ENCODE data around the gene VPS26B.
"Not testable (repeated sequence)": the region's sequence is repeated elsewhere in the genome, so short reads cannot be mapped to it uniquely, and the experiment has no call there.

Gene VPS26B

DNA sequence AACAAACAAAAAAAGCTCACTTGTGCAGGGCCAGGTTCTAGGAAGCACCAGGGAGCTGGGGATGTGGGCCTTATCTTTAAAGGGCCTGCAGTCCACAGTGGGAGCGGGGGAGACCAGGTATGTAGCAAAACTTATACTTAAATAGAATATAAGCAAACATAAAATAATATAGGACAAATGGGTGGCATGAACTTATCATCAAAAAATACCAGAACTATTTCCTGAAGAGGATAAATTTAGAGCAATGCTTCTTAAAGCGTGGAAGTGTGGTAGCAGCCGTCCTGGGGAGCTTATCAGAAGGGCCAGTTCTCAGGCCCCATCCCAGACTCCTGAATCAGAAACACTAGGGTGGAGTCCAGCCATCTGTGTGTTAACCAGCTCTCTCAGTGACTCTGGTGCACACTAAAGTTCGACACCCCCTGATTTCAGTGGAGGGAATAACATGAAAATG lies 9.3 kb downstream of the VPS26B start:
- DNase-seq: no peak

DNA sequence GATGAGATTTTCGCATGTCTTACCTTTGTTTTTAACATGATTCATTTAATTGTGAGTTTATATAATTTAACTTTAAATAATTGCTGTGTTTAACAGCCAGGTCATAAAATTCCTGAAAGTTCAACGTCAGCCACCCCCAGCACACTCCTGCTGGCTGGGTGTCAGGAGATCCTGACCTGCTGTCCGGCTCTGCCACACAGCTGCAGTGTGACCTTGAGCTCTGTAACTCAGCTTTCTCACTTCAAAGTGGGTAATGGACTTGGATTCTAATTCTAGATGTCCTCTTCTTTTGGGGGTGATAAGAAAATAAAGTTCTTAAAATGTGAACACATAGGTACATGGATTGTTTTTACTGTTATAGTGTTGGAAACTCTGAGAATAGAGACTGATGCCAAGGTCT lies 10.9 kb downstream of the VPS26B start:
- no peak for DNase-seq

DNA sequence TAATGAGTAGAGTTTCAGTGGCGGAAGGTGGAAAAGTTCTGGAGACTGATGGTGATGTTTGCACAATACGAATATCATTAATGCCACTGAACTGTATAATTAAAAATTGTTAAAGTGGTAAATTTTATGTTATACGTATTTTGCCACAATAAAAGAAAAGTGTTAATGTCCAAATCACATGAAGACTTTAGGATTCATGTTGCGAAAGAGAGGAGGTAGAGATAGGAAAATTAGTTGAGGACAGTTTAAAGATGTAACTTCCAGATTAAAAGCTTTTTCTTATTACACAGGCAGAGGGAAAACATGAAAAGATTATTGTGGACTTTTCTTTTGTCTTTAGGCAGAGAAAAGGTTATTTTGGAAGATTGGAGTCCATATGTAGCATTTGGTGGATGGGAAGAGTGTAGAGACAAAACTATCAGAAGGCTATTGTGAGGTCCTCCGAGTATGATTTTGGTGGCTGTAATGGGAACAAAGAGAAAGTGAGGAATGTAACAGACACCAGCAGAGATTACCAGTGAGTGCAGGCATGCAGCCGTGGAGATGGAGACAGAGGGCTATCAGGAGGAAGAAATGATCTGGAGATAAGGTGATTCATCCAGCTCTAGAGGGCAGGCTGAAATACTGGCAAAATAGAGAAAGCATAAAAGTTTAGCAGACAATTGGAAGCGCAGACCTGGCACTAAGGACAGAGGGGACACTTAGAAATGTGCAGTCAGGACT lies 12.5 kb downstream of the VPS26B start:
- DNase-seq: no peak

DNA sequence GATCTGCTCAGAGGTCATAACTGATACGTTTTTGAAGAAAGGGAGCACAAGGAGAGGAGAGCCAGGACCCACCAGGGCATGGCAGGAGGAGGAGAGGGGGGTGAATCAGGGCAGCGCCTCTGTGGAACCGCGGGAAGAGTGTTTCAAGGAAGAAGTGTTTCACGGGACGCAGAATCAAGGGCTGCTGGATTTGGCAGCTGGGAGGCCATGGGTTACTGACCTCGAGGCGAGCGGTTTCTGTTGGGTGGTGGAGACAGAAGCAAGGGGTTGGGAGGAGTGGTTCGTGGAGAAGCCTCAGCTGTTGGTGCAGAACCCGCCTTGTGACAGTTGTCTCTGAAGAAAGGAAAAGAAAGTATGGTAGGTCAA lies 13.1 kb downstream of the VPS26B start:
- no peak for DNase-seq

DNA sequence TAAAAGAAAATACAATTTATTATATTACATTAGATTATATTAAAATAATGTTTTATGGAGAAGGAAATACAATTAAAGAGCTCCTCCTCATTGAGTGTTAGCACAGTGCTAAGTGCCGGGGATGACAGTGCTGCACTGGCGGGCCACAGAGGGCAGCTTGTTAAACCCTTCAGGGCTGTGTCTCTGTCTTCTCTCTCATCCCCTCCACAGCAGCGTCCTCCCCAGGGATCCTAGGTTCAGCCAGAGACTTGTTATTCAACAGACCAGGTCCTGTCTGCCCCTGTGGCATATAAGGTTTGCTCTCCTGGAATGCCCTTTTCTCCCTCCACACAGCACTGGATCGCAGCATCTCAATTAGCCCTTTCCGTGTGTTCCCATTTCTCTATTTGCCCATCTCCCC lies 14.5 kb downstream of the VPS26B start:
- no peak for DNase-seq

- no peak for DNase-seq
These were observed 16.1 kb downstream of the VPS26B start for GRCh38 chr11:134240592-134240991.

DNA sequence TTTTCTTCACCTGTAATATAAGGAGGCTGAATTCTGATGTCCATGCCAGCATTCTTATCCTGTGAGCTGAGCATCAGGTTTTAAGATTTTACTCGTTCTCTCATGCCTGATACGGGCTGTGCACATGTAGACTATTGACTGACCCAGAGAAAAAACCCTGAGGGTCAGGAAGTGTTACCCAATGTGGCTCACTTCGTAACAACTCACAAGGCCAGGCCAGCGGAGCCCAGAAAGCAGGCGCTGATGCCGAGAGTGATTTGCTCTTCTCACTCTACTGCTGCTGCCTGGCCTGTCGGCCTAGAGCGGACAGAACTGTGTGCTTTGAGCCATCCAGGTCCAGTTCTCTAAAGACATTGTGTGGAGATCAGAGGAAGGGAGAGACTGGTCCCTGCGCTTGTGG lies 17.9 kb downstream of the VPS26B start:
- no peak for DNase-seq

GRCh38 chr11:134243913-134244312 lies 19.4 kb downstream of the VPS26B start:
- no peak for DNase-seq

GRCh38 chr11:134244593-134244992 lies 20.1 kb downstream of the VPS26B start:
- no peak for DNase-seq

DNA sequence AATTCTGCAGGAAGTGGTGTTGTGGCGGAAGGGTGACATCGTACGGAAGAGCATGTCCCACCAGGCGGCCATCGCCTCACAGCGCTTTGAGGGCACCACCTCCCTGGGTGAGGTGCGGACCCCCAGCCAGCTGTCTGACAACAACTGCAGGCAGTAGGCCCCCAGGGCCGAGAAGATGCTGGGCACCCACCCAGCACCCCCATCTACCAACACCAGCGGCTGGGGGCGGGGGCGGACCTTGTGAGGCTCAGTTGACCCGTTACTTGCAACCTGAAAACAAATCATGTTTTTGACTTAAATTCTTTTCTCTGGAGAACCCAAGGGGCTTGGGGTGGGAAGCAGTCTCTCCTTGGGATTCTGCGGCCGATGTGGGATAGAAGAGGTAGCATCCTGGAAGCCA lies 21.0 kb downstream of the VPS26B start:
- DNase-seq: no peak

- DNase-seq: no peak
These were observed 21.6 kb downstream of the VPS26B start for GRCh38 chr11:134246100-134246499.

GRCh38 chr11:134246678-134247077 lies 22.2 kb downstream of the VPS26B start:
- no peak for DNase-seq

DNA sequence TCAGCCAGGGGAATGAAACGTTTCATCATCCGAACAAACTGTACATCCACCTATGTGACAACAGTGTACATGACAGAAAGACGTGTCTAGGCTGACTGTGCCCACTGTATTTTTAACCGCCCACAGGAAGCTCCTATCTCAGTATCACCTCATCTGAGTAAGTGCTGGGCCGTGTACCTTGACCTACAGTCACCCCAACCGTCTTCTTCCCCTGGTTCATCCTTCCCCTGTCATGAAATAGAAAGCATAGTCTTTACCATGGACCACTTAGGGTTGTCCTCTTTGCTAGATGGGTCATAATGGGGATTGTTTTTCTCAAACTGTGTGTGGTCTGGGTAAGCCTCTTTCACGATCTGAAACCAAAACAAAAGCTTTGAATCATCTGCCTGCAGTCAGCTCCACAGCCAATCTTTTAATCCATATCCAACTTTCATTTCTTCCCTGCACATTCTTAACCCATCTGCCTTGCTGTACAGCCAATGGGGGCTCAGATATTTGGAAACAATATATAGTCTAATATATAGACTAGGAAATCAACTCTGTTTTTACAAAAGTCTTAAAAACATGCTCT lies 24.5 kb downstream of the VPS26B start:
- DNase-seq: no peak

- no peak for DNase-seq
These were observed 25.8 kb downstream of the VPS26B start for GRCh38 chr11:134250246-134250645.

GRCh38 chr11:134250675-134251074 lies 26.2 kb downstream of the VPS26B start:
- no peak for DNase-seq

DNA sequence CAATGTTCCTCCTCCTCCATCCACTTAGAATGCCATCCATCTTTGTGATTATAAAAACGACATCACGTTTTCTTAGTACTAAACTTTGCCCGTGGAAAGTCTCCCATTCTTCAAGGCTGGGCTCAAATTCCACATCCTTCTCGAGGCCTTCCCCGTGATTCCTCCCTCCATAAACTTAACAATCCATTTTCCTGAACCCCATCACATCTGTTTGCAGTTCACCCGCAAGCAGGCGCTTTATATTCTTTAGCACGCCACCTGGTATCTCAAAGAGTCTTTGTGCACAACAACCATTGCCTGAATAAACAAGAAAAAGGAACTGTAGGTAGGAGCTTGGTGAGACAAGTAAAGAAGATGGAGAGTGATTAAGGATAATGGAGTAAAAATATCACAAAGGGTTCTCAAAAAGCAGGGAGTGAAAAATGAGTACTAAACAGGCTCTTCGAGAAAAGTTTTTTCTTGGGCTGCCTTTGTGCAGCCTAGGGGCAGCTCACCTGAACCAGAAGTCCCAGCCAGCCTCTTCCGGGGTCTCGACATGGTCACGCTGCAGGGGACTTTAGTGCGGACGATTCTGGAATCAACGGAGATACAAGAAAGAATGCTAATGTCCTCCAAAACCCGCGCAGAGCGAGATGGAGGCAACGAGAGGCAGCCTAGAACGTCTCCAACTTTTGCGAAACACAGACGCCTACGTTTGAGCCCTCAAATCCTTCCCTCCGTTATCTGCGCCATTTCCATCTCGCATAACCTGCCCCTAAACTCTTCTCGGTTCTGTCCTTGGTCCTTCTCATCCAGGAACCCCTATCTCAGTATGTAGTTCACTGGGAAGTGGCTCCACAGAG lies 28.1 kb downstream of the VPS26B start:
- DNase-seq: no peak

- DNase-seq: peak; percentile 97
These were observed 28.9 kb downstream of the VPS26B start, which contains the start of the genes ACAD8 and THYN1 for GRCh38 chr11:134253188-134253993. ACAD8 (plus strand) TSS chr11:134253568; CDS start chr11:134253601, 33 bp downstream. THYN1 (minus strand) TSS chr11:134253352; CDS start chr11:134252882, 470 bp downstream.

- no peak for DNase-seq
These were observed 30.1 kb downstream of the VPS26B start for GRCh38 chr11:134254433-134255183.

GRCh38 chr11:134255184-134255561 lies 30.7 kb downstream of the VPS26B start:
- DNase-seq: not testable (repeated sequence)

GRCh38 chr11:134257101-134257500 lies 32.6 kb downstream of the VPS26B start:
- DNase-seq: no peak

GRCh38 chr11:134258577-134258976 lies 34.1 kb downstream of the VPS26B start:
- no peak for DNase-seq

GRCh38 chr11:134260503-134260902 lies 36.0 kb downstream of the VPS26B start:
- DNase-seq: no peak
